Nephron progenitor cell (in vitro differentiated cells): ENCODE measurements around the gene RWDD1.

ENCODE experiments used
- DNase-seq: peaks from one replicate; pipeline ENCODE4 v3.0.0; 2021
- H3K27ac Mint-ChIP-seq: 2 replicates; pipeline ENCODE4 v1.8.0; 2021; ENCODE audit warnings: mild to moderate bottlenecking, moderate library complexity, mixed read lengths
- H3K27me3 Mint-ChIP-seq: 2 replicates; pipeline ENCODE4 v1.8.0; 2021; ENCODE audit warnings: mild to moderate bottlenecking, low read depth, mixed read lengths; ENCODE audit not compliant: poor library complexity
- H3K36me3 Mint-ChIP-seq: 2 replicates; pipeline ENCODE4 v1.8.0; 2021; ENCODE audit warnings: low read depth, mixed read lengths
- H3K4me1 Mint-ChIP-seq: 2 replicates; pipeline ENCODE4 v1.8.0; 2021; ENCODE audit warnings: mixed read lengths
- H3K4me3 Mint-ChIP-seq: 2 replicates; pipeline ENCODE4 v1.8.0; 2021; ENCODE audit warnings: mild to moderate bottlenecking, moderate library complexity, mixed read lengths
- H3K9me3 Mint-ChIP-seq: 2 replicates; pipeline ENCODE4 v1.8.0; 2021; ENCODE audit warnings: mild to moderate bottlenecking, moderate library complexity, mixed read lengths
- TF ChIP-seq, protein P1 (sequence below): fragments of 200-600 bp; sonication (generic); IDR thresholded peaks from 2 replicates; pipeline ENCODE4 v1.5.0; 2021; ENCODE audit warnings: antibody characterized with exemption

The RWDD1 gene

DNA sequence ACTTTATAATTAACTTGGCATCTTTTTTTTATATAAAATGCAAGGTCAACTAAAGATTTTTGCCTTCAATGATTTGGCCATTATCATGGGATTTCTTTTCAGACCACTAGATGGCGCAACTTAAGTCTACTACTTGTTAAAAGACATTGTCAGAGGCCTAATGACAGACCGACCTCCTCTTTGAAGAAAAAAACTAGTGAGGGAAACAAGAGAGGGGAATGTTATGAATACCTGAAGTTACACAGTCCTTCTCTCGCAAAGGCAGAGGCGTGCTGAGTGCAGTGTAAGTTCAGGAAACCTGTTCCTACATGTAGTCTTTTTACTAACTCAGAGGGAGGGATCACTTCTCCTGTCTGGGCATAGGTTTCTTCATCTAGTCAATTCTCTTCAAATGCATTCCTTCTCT, 35.1 kb upstream of the RWDD1 start:
- H3K36me3 Mint-ChIP-seq, result no peaks in the 10 kb centered on the region
- H3K4me3 Mint-ChIP-seq, result no peak overlapping the region
- H3K4me1 Mint-ChIP-seq, result peaks cover 23% of the 10 kb centered on the region
- peak; percentile 15 for DNase-seq
- H3K9me3 Mint-ChIP-seq, result no peaks in the 10 kb centered on the region
- H3K27ac Mint-ChIP-seq, result no peak overlapping the region
- peaks cover 9% of the 10 kb centered on the region for H3K27me3 Mint-ChIP-seq
- TF ChIP-seq, protein P1, sequence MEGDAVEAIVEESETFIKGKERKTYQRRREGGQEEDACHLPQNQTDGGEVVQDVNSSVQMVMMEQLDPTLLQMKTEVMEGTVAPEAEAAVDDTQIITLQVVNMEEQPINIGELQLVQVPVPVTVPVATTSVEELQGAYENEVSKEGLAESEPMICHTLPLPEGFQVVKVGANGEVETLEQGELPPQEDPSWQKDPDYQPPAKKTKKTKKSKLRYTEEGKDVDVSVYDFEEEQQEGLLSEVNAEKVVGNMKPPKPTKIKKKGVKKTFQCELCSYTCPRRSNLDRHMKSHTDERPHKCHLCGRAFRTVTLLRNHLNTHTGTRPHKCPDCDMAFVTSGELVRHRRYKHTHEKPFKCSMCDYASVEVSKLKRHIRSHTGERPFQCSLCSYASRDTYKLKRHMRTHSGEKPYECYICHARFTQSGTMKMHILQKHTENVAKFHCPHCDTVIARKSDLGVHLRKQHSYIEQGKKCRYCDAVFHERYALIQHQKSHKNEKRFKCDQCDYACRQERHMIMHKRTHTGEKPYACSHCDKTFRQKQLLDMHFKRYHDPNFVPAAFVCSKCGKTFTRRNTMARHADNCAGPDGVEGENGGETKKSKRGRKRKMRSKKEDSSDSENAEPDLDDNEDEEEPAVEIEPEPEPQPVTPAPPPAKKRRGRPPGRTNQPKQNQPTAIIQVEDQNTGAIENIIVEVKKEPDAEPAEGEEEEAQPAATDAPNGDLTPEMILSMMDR, result peak; percentile 86

DNA sequence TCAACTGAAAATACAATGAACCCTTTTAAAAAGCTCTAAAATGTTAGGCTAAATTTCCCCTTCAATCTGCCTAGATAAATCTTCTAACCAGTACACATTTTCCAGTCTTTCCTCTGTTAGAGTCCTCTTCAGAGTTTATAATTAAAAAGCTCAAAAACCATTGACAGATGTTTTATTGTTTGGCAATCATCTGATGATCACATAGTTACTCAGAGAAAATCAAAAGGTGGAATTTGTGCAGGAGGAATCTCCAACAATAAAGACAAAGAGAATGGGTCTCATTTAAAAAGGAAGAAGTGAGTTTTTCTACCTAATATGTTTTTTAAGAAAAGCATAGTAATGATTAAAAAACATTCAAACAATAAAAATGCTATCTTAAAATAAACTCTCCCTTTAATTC, 28.9 kb upstream of the RWDD1 start:
- Mint-ChIP-seq H3K36me3 (no peaks in the 10 kb centered on the region), H3K4me1 (peaks cover 6% of the 10 kb centered on the region), H3K27ac (no peak overlapping the region), H3K9me3 (no peaks in the 10 kb centered on the region), H3K4me3 (no peak overlapping the region), H3K27me3 (peaks cover 17% of the 10 kb centered on the region)
- TF ChIP-seq, protein P1, result no peak
- DNase-seq, result no peak

DNA sequence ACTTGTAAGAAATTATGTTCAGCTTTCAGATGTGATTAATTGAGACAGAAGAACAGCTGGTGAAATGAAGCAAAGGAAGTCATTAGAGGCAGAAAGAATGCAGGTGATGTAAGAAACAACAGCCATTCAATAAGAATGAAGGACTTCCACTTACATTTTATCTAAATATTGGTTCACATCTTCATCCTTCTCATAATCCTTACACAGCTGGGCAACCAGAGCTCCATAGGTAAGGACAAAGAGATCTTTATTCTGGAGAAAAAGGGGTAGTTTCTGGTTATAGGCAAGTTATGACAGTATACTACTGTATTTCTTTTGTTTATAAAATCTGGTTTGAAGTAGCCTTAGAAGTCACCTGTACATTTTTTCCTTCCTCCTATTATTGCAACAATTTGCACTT, 28.2 kb upstream of the RWDD1 start:
- Mint-ChIP-seq H3K36me3 (no peaks in the 10 kb centered on the region), H3K27ac (no peak overlapping the region), H3K4me3 (no peak overlapping the region), H3K4me1 (peaks cover 6% of the 10 kb centered on the region), H3K9me3 (no peaks in the 10 kb centered on the region), H3K27me3 (peaks cover 16% of the 10 kb centered on the region)
- no peak for DNase-seq
- TF ChIP-seq, protein P1, result no peak

DNA sequence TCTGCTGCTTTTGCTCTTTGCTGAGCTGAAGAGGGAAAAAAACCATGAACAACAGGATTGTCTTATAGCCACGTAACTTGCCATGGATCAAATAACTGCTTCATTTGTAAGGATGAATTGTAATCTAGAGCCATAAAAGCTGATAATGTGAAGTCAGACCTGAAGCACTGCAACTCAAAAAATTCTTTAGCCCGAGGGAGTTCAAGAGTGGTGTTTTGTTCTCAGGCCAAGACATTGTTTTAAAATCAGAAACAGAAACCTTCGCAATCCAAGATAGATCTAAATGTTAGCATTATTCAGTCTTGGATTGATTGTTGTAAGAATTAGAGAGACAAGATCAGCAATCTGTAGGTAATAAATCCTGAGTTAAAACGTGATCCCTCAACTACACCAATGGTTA, 25.7 kb upstream of the RWDD1 start, which contains the start of gene TRAPPC3L:
TRAPPC3L (minus strand) TSS at position 34 of the 400 bp plus-strand sequence. CDS start 170 bp downstream, outside the sequence.
- H3K27ac Mint-ChIP-seq, result no peak within 1 kb of the TSS
- peaks cover 10% of the 10 kb centered on the region for H3K4me1 Mint-ChIP-seq
- no peak for DNase-seq
- no peaks in the 10 kb centered on the region for H3K9me3 Mint-ChIP-seq
- H3K4me3 Mint-ChIP-seq, result no peak within 1 kb of the TSS
- TF ChIP-seq, protein P1, result no peak
- H3K27me3 Mint-ChIP-seq, result peaks cover 10% of the 10 kb centered on the region
- no peaks in the 10 kb centered on the region for H3K36me3 Mint-ChIP-seq

DNA sequence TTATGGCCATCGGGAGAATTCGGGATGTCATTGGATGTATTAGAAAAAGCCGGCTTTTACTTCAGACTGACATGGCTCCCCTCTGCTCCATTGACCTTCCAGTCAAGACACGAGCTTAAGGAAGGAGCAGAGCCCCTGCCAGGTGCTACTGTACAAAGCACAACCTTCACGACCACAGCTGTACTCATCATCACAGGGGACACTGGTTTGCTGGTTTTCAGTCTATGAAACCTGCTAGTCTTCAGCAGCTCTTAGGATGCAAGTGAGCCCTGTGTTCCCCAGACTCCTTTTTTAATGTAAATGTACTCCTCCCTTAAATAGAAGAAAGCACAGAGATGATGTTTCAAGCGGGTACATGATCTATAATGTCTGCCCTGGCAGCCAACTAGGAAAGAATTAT, 23.9 kb upstream of the RWDD1 start:
- Mint-ChIP-seq H3K4me3 (no peak overlapping the region), H3K36me3 (no peaks in the 10 kb centered on the region), H3K4me1 (peaks cover 16% of the 10 kb centered on the region), H3K9me3 (no peaks in the 10 kb centered on the region), H3K27ac (no peak overlapping the region), H3K27me3 (peaks cover 10% of the 10 kb centered on the region)
- DNase-seq, result no peak
- TF ChIP-seq, protein P1, result no peak

DNA sequence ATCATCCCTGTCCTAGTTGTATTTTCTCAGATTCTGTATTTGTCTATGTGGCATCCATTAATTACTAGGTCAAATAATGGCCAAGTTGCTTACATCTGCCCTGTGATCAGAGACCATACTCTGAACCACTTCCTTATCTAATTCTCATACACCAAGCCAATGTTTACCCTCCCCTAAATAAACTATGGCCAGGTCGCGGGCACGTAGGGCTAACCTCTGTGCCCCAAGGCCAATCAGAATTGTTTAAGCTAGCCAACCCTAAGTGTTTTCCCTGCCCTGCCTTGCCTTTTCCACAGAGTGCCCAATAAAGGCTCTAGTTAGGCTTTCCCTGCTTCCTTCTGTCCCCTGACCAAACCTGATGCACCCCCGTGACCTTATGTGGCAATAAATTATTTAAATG, 20.5 kb upstream of the RWDD1 start:
- TF ChIP-seq, protein P1, result no peak
- Mint-ChIP-seq H3K27ac (peak overlapping the region; percentile 43), H3K36me3 (no peaks in the 10 kb centered on the region), H3K27me3 (peaks cover 4% of the 10 kb centered on the region), H3K9me3 (no peaks in the 10 kb centered on the region), H3K4me1 (peaks cover 10% of the 10 kb centered on the region), H3K4me3 (no peak overlapping the region)
- no peak for DNase-seq
